Hypothalamus (tissue), 51 donors: Measurements from ENCODE around the gene GAS5.

ENCODE experiments used
- DNase-seq, 51 donors: peaks; one replicate each; lab custom pipeline; 2025; lab: John Stamatoyannopoulos, UW

The GAS5 gene

GRCh38 chr1:173832748-173833147 lies 35.0 kb downstream of the GAS5 start:
- no peak for DNase-seq

GRCh38 chr1:173827611-173828010 lies 40.2 kb downstream of the GAS5 start:
- no peak for DNase-seq

- peak; percentile 65 to 98 (median 93) for DNase-seq
Measured at GRCh38 chr1:173824315-173825081, 43.3 kb downstream of the GAS5 start, which contains the start of the genes CENPL and DARS2. TSS of gene CENPL (minus strand) at chr1:173824883. CDS start at chr1:173811299, 13,584 bp downstream. TSS of gene DARS2 (plus strand) at chr1:173824673. CDS start at chr1:173825230, 557 bp downstream.

- no peak for DNase-seq
Measured at GRCh38 chr1:173823781-173824314, 43.9 kb downstream of the GAS5 start.

GRCh38 chr1:173821680-173822079 lies 46.1 kb downstream of the GAS5 start:
- no peak for DNase-seq

GRCh38 chr1:173818459-173818858 lies 49.3 kb downstream of the GAS5 start:
- no peak for DNase-seq
